GM18909 (cell line): ENCODE data around the gene MAP3K5.

Experiments used
- ATAC-seq: cut with Tn5 transposase; IDR thresholded peaks from one replicate; pipeline ENCODE4 v1.9.1; 2021; ENCODE audit warnings: mild to moderate bottlenecking; ENCODE audit not compliant: unreplicated experiment, poor library complexity

MAP3K5 gene

GRCh38 chr6:136528477-136528876 is 263.8 kb downstream of the MAP3K5 start:
- ATAC-seq: no peak

GRCh38 chr6:136527831-136528230 is 264.4 kb downstream of the MAP3K5 start:
- no peak for ATAC-seq

- ATAC-seq: no peak
These were observed 265.3 kb downstream of the MAP3K5 start for GRCh38 chr6:136526937-136527336.

- no peak for ATAC-seq
These were observed 265.9 kb downstream of the MAP3K5 start for GRCh38 chr6:136526196-136526930.

- ATAC-seq: no peak
These were observed 266.6 kb downstream of the MAP3K5 start for GRCh38 chr6:136525586-136526195.

GRCh38 chr6:136524936-136525413 is 267.3 kb downstream of the MAP3K5 start:
- ATAC-seq: no peak

- no peak for ATAC-seq
These were observed 267.8 kb downstream of the MAP3K5 start for GRCh38 chr6:136524339-136524935.

GRCh38 chr6:136523196-136523595 is 269.1 kb downstream of the MAP3K5 start:
- no peak for ATAC-seq

- ATAC-seq: no peak
These were observed 269.6 kb downstream of the MAP3K5 start for GRCh38 chr6:136522636-136523035.

- ATAC-seq: no peak
These were observed 270.4 kb downstream of the MAP3K5 start for GRCh38 chr6:136521911-136522310.

- no peak for ATAC-seq
These were observed 270.9 kb downstream of the MAP3K5 start for GRCh38 chr6:136521427-136521826.

GRCh38 chr6:136520517-136520916 is 271.8 kb downstream of the MAP3K5 start:
- ATAC-seq: no peak

- ATAC-seq: no peak
These were observed 274.7 kb downstream of the MAP3K5 start for GRCh38 chr6:136517582-136517981.

- ATAC-seq: no peak
These were observed 275.3 kb downstream of the MAP3K5 start for GRCh38 chr6:136517002-136517401.

- no peak for ATAC-seq
These were observed 277.7 kb downstream of the MAP3K5 start for GRCh38 chr6:136514591-136514990.

- no peak for ATAC-seq
These were observed 280.4 kb downstream of the MAP3K5 start for GRCh38 chr6:136511926-136512325.

GRCh38 chr6:136511397-136511796 is 280.9 kb downstream of the MAP3K5 start:
- ATAC-seq: no peak

- ATAC-seq: no peak
These were observed 281.5 kb downstream of the MAP3K5 start for GRCh38 chr6:136510782-136511181.

- no peak for ATAC-seq
These were observed 282.0 kb downstream of the MAP3K5 start for GRCh38 chr6:136510299-136510698.

GRCh38 chr6:136508725-136509392 is 283.4 kb downstream of the MAP3K5 start:
- no peak for ATAC-seq
